ENCODE results near the gene TMED10.

The TMED10 gene

GRCh38 chr14:75164809-75165208, 11.6 kb downstream of the TMED10 start:
- no peak for DNase-seq (ENCODE audit: low read depth)
- no peak overlapping the region for H3K4me3 ChIP-seq (ENCODE audit: low read depth, low read length)
- TF ChIP-seq CTCF (conservative IDR thresholded peaks at IDR 0.05; ENCODE audit: low read depth, low read length), result no peak

GRCh38 chr14:75163677-75164076, 12.7 kb downstream of the TMED10 start:
- H3K4me3 ChIP-seq (ENCODE audit: low read depth, low read length), result no peak overlapping the region
- no peak for DNase-seq (ENCODE audit: low read depth)
- TF ChIP-seq CTCF (conservative IDR thresholded peaks at IDR 0.05; ENCODE audit: low read depth, low read length), result no peak

GRCh38 chr14:75162631-75163030, 13.8 kb downstream of the TMED10 start:
- TF ChIP-seq CTCF (conservative IDR thresholded peaks at IDR 0.05; ENCODE audit: low read depth, low read length), result peak; percentile 13

GRCh38 chr14:75158843-75159614, 17.4 kb downstream of the TMED10 start:
- no peak for TF ChIP-seq CTCF (conservative IDR thresholded peaks at IDR 0.05; ENCODE audit: low read depth, low read length)
- DNase-seq (ENCODE audit: low read depth), result no peak
- H3K4me3 ChIP-seq (ENCODE audit: low read depth, low read length), result no peak overlapping the region

More at GRCh38 chr14:75162631-75163030, 13.8 kb downstream of the TMED10 start:
- H3K4me3 ChIP-seq (ENCODE audit: low read depth, low read length), result no peak overlapping the region
- DNase-seq (ENCODE audit: low read depth), result no peak

GRCh38 chr14:75156901-75157300, 19.5 kb downstream of the TMED10 start:
- no peak for DNase-seq (ENCODE audit: low read depth)
- H3K4me3 ChIP-seq (ENCODE audit: low read depth, low read length), result no peak overlapping the region
- no peak for TF ChIP-seq CTCF (conservative IDR thresholded peaks at IDR 0.05; ENCODE audit: low read depth, low read length)

GRCh38 chr14:75156111-75156510, 20.3 kb downstream of the TMED10 start:
- no peak for DNase-seq (ENCODE audit: low read depth)
- H3K4me3 ChIP-seq (ENCODE audit: low read depth, low read length), result no peak overlapping the region
- no peak for TF ChIP-seq CTCF (conservative IDR thresholded peaks at IDR 0.05; ENCODE audit: low read depth, low read length)

GRCh38 chr14:75155169-75155568, 21.2 kb downstream of the TMED10 start:
- DNase-seq (ENCODE audit: low read depth), result no peak
- H3K4me3 ChIP-seq (ENCODE audit: low read depth, low read length), result no peak overlapping the region
- no peak for TF ChIP-seq CTCF (conservative IDR thresholded peaks at IDR 0.05; ENCODE audit: low read depth, low read length)

Data from choroid plexus epithelial cell (primary cell).